ENCODE data around the gene C11orf21.

DNA sequence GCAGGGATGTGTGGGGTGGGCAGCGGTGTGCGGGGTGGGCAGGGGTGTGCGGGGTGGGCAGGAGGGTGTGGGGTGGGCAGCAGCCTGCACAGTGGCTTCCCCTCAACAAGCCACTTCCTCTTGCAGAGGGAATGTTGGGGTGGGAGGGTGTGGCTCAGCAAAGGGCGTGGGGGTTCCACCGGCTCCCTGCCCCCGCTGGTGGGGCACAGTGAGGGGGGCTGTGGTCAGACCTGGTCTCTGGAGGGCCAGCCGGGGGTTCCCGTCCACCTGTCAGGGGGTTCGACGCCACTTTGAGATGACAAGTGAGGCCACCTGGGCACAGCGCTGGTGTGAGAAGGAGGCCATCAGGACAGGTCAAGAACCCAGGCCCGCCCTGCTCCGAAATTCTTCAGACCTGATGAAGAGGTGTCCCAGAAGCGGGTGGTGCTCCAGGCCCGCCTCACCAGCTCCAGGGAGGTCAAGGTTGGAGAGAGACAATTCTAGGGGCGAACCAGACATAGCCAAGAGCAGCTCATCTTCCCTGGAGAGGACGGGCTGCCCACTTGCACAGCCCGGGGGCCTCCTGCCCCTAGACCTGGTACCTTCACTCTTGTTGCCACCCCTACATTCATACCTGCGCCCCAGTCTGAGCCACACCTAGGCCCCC is 1.3 kb downstream of the C11orf21 start:
- TF ChIP-seq, protein P1, sequence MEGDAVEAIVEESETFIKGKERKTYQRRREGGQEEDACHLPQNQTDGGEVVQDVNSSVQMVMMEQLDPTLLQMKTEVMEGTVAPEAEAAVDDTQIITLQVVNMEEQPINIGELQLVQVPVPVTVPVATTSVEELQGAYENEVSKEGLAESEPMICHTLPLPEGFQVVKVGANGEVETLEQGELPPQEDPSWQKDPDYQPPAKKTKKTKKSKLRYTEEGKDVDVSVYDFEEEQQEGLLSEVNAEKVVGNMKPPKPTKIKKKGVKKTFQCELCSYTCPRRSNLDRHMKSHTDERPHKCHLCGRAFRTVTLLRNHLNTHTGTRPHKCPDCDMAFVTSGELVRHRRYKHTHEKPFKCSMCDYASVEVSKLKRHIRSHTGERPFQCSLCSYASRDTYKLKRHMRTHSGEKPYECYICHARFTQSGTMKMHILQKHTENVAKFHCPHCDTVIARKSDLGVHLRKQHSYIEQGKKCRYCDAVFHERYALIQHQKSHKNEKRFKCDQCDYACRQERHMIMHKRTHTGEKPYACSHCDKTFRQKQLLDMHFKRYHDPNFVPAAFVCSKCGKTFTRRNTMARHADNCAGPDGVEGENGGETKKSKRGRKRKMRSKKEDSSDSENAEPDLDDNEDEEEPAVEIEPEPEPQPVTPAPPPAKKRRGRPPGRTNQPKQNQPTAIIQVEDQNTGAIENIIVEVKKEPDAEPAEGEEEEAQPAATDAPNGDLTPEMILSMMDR (IDR thresholded peaks at IDR 0.05), result no peak
- TF ChIP-seq TEAD4 (IDR thresholded peaks at IDR 0.05; ENCODE audit: borderline replicate concordance, insufficient read depth), result no peak
- no peak for TF ChIP-seq CHD2 (IDR thresholded peaks at IDR 0.05; ENCODE audit: low read length, partially characterized antibody)
- no peak for TF ChIP-seq JUND (IDR thresholded peaks at IDR 0.05)
- TF ChIP-seq POLR2AphosphoS5 (IDR thresholded peaks at IDR 0.05; ENCODE audit: low read depth, low read length), result no peak
- TF ChIP-seq GABPA (IDR thresholded peaks at IDR 0.05; ENCODE audit: low read depth), result no peak
- TF ChIP-seq EP300 (IDR thresholded peaks at IDR 0.05; ENCODE audit: borderline replicate concordance in 1 of 2, low read depth in 1 of 2, low read length in 1 of 2), result no peak
- TF ChIP-seq, protein P2, sequence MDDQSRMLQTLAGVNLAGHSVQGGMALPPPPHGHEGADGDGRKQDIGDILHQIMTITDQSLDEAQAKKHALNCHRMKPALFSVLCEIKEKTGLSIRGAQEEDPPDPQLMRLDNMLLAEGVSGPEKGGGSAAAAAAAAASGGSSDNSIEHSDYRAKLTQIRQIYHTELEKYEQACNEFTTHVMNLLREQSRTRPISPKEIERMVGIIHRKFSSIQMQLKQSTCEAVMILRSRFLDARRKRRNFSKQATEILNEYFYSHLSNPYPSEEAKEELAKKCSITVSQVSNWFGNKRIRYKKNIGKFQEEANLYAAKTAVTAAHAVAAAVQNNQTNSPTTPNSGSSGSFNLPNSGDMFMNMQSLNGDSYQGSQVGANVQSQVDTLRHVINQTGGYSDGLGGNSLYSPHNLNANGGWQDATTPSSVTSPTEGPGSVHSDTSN (IDR thresholded peaks at IDR 0.05), result no peak
- no peak for TF ChIP-seq YY1 (IDR thresholded peaks at IDR 0.05; ENCODE audit: low read depth)
- TF ChIP-seq, protein P3, sequence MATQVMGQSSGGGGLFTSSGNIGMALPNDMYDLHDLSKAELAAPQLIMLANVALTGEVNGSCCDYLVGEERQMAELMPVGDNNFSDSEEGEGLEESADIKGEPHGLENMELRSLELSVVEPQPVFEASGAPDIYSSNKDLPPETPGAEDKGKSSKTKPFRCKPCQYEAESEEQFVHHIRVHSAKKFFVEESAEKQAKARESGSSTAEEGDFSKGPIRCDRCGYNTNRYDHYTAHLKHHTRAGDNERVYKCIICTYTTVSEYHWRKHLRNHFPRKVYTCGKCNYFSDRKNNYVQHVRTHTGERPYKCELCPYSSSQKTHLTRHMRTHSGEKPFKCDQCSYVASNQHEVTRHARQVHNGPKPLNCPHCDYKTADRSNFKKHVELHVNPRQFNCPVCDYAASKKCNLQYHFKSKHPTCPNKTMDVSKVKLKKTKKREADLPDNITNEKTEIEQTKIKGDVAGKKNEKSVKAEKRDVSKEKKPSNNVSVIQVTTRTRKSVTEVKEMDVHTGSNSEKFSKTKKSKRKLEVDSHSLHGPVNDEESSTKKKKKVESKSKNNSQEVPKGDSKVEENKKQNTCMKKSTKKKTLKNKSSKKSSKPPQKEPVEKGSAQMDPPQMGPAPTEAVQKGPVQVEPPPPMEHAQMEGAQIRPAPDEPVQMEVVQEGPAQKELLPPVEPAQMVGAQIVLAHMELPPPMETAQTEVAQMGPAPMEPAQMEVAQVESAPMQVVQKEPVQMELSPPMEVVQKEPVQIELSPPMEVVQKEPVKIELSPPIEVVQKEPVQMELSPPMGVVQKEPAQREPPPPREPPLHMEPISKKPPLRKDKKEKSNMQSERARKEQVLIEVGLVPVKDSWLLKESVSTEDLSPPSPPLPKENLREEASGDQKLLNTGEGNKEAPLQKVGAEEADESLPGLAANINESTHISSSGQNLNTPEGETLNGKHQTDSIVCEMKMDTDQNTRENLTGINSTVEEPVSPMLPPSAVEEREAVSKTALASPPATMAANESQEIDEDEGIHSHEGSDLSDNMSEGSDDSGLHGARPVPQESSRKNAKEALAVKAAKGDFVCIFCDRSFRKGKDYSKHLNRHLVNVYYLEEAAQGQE (IDR thresholded peaks at IDR 0.05; ENCODE audit: low read depth, low read length), result no peak
- no peak for TF ChIP-seq RAD21 (IDR thresholded peaks at IDR 0.05; ENCODE audit: low read length)
